H54 (cell line): ENCODE measurements around the gene SLC46A3.
"Not testable (repeated sequence)": the region's sequence is repeated elsewhere in the genome, so short reads cannot be mapped to it uniquely, and the experiment has no call there.

Source experiments
- DNase-seq: peaks from one replicate; pipeline ENCODE4 v3.0.0; 2011; ENCODE audit warnings: low spot score, mixed read lengths; ENCODE audit not compliant: insufficient read length
- FAIRE-seq: peaks from 3 replicates; lab custom pipeline; 2011; peaks lifted over from hg19 to GRCh38; lab: Jason Lieb, UNC
- POLR2A ChIP-seq: IDR thresholded peaks from 2 replicates; pipeline ENCODE4 v1.6.1; 2011; ENCODE audit warnings: low read depth, mild to moderate bottlenecking, low read length

The SLC46A3 gene

GRCh38 chr13:28717170-28717569 lies 1.6 kb downstream of the SLC46A3 start:
- FAIRE-seq, result no peak
- no peak for TF ChIP-seq POLR2A
- no peak for DNase-seq

GRCh38 chr13:28716511-28716910 lies 2.3 kb downstream of the SLC46A3 start:
- peak; percentile 12 for DNase-seq
- peak; percentile 74 for FAIRE-seq
- TF ChIP-seq POLR2A, result no peak

GRCh38 chr13:28714651-28715050 lies 4.1 kb downstream of the SLC46A3 start:
- FAIRE-seq (no peak), DNase-seq (no peak)
- no peak for TF ChIP-seq POLR2A

- no peak for TF ChIP-seq POLR2A
- DNase-seq (no peak), FAIRE-seq (no peak)
Observed at GRCh38 chr13:28710161-28710560, 8.6 kb downstream of the SLC46A3 start.

- DNase-seq (no peak), FAIRE-seq (peak; percentile 83)
- TF ChIP-seq POLR2A, result no peak
Observed at GRCh38 chr13:28707629-28708427, 10.9 kb downstream of the SLC46A3 start.

- no peak for FAIRE-seq
- no peak for TF ChIP-seq POLR2A
- DNase-seq, result no peak
Observed at GRCh38 chr13:28705461-28706083, 13.2 kb downstream of the SLC46A3 start.

- no peak for TF ChIP-seq POLR2A
- DNase-seq (no peak), FAIRE-seq (no peak)
Observed at GRCh38 chr13:28704919-28705318, 13.9 kb downstream of the SLC46A3 start.

GRCh38 chr13:28704282-28704681 lies 14.5 kb downstream of the SLC46A3 start:
- FAIRE-seq (no peak), DNase-seq (no peak)
- TF ChIP-seq POLR2A, result no peak

- FAIRE-seq, result no peak
- no peak for TF ChIP-seq POLR2A
- DNase-seq, result no peak
Observed at GRCh38 chr13:28699246-28699645, 19.5 kb downstream of the SLC46A3 start.

GRCh38 chr13:28697441-28697840 lies 21.3 kb downstream of the SLC46A3 start:
- no peak for DNase-seq
- no peak for TF ChIP-seq POLR2A
- no peak for FAIRE-seq

GRCh38 chr13:28693605-28694491 lies 24.9 kb downstream of the SLC46A3 start:
- DNase-seq, FAIRE-seq: not testable (repeated sequence)

GRCh38 chr13:28685892-28686291 lies 32.9 kb downstream of the SLC46A3 start:
- DNase-seq (no peak), FAIRE-seq (no peak)
- no peak for TF ChIP-seq POLR2A

- FAIRE-seq (no peak), DNase-seq (no peak)
- no peak for TF ChIP-seq POLR2A
Observed at GRCh38 chr13:28685114-28685513, 33.7 kb downstream of the SLC46A3 start.

- no peak for DNase-seq
- no peak for FAIRE-seq
- no peak for TF ChIP-seq POLR2A
Observed at GRCh38 chr13:28684257-28684656, 34.5 kb downstream of the SLC46A3 start.

- FAIRE-seq, DNase-seq: not testable (repeated sequence)
Observed at GRCh38 chr13:28683169-28683568, 35.6 kb downstream of the SLC46A3 start.
